ENCODE measurements around the gene RAPGEF1.

GRCh38 chr9:131628459-131629225 is 111.2 kb downstream of the RAPGEF1 start:
- TF ChIP-seq NFYB (IDR thresholded peaks at IDR 0.05; ENCODE audit: extremely low read depth, insufficient read length) (no peak), ZFX (CRISPR knock-in tag; IDR thresholded peaks at IDR 0.05) (no peak), ARID3A (IDR thresholded peaks at IDR 0.05; ENCODE audit: borderline replicate concordance, low read depth, low read length) (no peak), CTCF (IDR thresholded peaks at IDR 0.05 in 2 of 3, conservative IDR thresholded peaks at IDR 0.05 in 1 of 3; ENCODE audit: insufficient read depth in 2 of 3, low read depth in 1 of 3, low read length in 3 of 3) (no peak), EHMT2 (IDR thresholded peaks at IDR 0.05) (no peak), CBX3 (IDR thresholded peaks at IDR 0.05; ENCODE audit: borderline replicate concordance in 1 of 2, low read length in 2 of 2) (no peak), SREBF2 (CRISPR knock-in tag; IDR thresholded peaks at IDR 0.05) (no peak), ZNF253 (CRISPR knock-in tag; conservative IDR thresholded peaks at IDR 0.05) (no peak)
